Ovary (tissue), 9 donors: ENCODE results near the gene TMEM126B. TPM values are rescaled to one million over a fixed set of nuclear protein-coding genes. Genes with fewer than 3 reads are reported as not detected.

Experiments
- DNase-seq, 5 donors: peaks; one replicate each; pipeline ENCODE4 v3.0.0-alpha.2; 2019 to 2020
- H3K27ac ChIP-seq, 2 donors: fragments of 200-600 bp; one replicate each; pipeline versions ENCODE4 v1.5.1 to v1.8.0; 2019 to 2022
- H3K27me3 ChIP-seq: fragments of 200-600 bp; one replicate; pipeline ENCODE4 v1.8.0; 2022
- H3K36me3 ChIP-seq: fragments of 200-600 bp; sonication (generic); one replicate; pipeline ENCODE4 v1.5.1; 2019
- H3K4me1 ChIP-seq: one replicate; pipeline ENCODE4 v1.8.1; 2013; ENCODE audit warnings: mild to moderate bottlenecking, moderate library complexity; ENCODE audit not compliant: insufficient read depth
- H3K4me3 ChIP-seq: fragments of 200-600 bp; sonication (generic); one replicate; pipeline ENCODE4 v1.5.1; 2017
- H3K9me3 ChIP-seq, 2 donors: fragments of 200-600 bp in 1 of 2; sonication (generic) in 1 of 2; one replicate each; pipeline versions ENCODE4 v1.5.1 to v1.8.1; 2013 to 2019; ENCODE audit warnings: mild to moderate bottlenecking in 1 of 2, moderate library complexity in 1 of 2
- EP300 ChIP-seq: sonication (generic); formaldehyde crosslinking; IDR thresholded peaks from one replicate; pipeline ENCODE4 v1.6.1; 2017; ENCODE audit warnings: antibody characterized with exemption
- POLR2A ChIP-seq: fragments of 450-650 bp; IDR thresholded peaks from one replicate; pipeline ENCODE4 v1.6.1; 2017; ENCODE audit warnings: antibody characterized with exemption, mild to moderate bottlenecking, moderate library complexity
- WGBS, 3 donors: extraction: QIAGEN DNeasy Blood & Tissue Kit in 1 of 3; methylation state at CpG; one replicate each; pipeline versions ENCODE4 v1.1.5 to v1.1.7; 2013 to 2017; 5-methylcytosine and 5-hydroxymethylcytosine counted together
- intact Hi-C, 4 donors: fragments of 100-400 bp; cut with DNase I; formaldehyde crosslinking; loops; one replicate each; pipeline versions ENCODE4 v1.11.0 to v1.15.1; 2022 to 2023
- polyA plus RNA-seq, 2 donors: library from polyadenylated mRNA; stranded (reverse); fragments of 200-250 nt in 1 of 2; fragments of 350-450 nt in 1 of 2; fragmentation: Illumina TruSeq in 1 of 2; extraction: RNeasy Lipid Tissue Mini Kit (QIAGEN cat#74804) in 1 of 2; gene quantifications; one replicate each; pipeline ENCODE4 v1.2.3, GENCODE V29; 2013 to 2014
- total RNA-seq, 7 donors: library from RNA; depleted of rRNA in 2 of 7; stranded (reverse); fragments of >200 nt in 2 of 7; fragmentation: NEBNext Ultra II Directional in 3 of 7; extraction: Animal tissue kit (Norgen Biotek cat#: 25700) in 3 of 7; gene quantifications; one replicate each; pipeline versions ENCODE4 v1.1.0 to v1.2.4, GENCODE V29; 2016 to 2023
- TF ChIP-seq, protein P1 (sequence below), 3 donors: fragments of 450-650 bp in 2 of 3; fragments of 200-600 bp in 1 of 3; IDR thresholded peaks; one replicate each; pipeline versions ENCODE4 v1.5.1 to v1.8.0; 2016 to 2022; ENCODE audit warnings: antibody characterized with exemption in 3 of 3, mild to moderate bottlenecking in 1 of 3
- donor health status: DM: no; HTN: no; CAD: no; lungs with moderate emphysema.
- donor health status: DM: no; HTN: no; CAD: no.
- donor health status: Bipolar disorder and iron deficiency.
- donor health status: DM: yes; HTN: yes; CAD: no.
- donor health status: DM: no; HTN: no; CAD: no.
- donor health status: DM: yes; HTN: yes; CAD: no.

TMEM126B gene
- total and polyA plus RNA-seq, 9 donors: 29.5 to 54.0 (median 42.8) TPM

DNA sequence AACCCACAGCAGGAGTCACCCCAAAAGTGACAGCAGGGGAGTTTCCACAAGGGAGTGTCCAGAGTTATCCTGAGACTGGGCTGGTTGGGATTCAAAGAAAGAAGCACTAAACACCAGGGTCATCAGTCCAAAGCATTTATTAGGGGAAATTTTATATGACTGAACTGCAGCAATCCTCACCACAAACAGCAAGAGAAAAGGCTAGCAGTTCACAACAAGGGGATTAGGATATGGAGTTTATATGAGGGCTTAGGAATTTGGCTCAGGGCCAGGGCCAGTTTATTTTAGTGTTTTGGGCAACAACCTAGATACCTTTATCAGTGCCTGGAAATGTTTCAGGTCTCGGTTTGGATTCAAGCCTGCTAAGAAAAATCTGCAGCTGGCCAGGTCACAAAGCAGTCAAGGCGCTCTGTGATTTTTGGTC lies 14.8 kb downstream of the TMEM126B start:
- no peak overlapping the region for H3K4me3 ChIP-seq
- H3K4me1 ChIP-seq: no peaks in the 10 kb centered on the region
- intact Hi-C loops: no loop called here
- DNase-seq: peak in 4 of 5 donors; percentile 22 to 56 (median 34)
- TF ChIP-seq, protein P1, sequence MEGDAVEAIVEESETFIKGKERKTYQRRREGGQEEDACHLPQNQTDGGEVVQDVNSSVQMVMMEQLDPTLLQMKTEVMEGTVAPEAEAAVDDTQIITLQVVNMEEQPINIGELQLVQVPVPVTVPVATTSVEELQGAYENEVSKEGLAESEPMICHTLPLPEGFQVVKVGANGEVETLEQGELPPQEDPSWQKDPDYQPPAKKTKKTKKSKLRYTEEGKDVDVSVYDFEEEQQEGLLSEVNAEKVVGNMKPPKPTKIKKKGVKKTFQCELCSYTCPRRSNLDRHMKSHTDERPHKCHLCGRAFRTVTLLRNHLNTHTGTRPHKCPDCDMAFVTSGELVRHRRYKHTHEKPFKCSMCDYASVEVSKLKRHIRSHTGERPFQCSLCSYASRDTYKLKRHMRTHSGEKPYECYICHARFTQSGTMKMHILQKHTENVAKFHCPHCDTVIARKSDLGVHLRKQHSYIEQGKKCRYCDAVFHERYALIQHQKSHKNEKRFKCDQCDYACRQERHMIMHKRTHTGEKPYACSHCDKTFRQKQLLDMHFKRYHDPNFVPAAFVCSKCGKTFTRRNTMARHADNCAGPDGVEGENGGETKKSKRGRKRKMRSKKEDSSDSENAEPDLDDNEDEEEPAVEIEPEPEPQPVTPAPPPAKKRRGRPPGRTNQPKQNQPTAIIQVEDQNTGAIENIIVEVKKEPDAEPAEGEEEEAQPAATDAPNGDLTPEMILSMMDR (IDR thresholded peaks at IDR 0.05): no peak
- TF ChIP-seq EP300 (no peak), POLR2A (no peak)
- H3K36me3 ChIP-seq: no peaks in the 10 kb centered on the region
- no peaks in the 10 kb centered on the region for H3K9me3 ChIP-seq
- no peaks in the 10 kb centered on the region for H3K27me3 ChIP-seq
- 8 to 9% (median 8%) methylated on average over 2 of the region's 2 CpGs for WGBS, 3 donors
- H3K27ac ChIP-seq: no peak overlapping the region

DNA sequence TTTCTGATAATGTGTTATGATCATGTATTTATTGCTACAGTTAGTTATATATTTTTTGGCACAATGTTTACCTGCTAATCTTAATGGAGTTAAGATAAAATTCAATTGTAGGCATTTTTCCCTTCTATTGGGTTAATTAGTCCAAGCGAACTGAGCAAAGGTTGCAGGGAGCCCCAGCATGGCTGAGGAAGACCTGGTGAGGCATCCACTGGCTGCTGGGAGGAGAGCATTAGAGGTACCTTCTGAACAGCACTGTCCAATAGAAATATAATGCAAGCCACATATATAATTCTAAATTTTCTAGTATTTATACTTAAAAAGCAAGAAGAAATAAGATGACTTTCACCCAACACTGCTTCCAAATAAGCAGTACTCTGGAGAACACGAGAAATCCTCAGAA lies 18.7 kb downstream of the TMEM126B start:
- H3K27me3 ChIP-seq: no peaks in the 10 kb centered on the region
- DNase-seq: no peak
- 16 to 22% (median 22%) methylated on average over 2 of the region's 2 CpGs for WGBS, 3 donors
- H3K27ac ChIP-seq: peak overlapping the region in 1 of 2 donors; percentile 66
- no peaks in the 10 kb centered on the region for H3K9me3 ChIP-seq
- no peaks in the 10 kb centered on the region for H3K36me3 ChIP-seq
- peak overlapping the region; percentile 64 for H3K4me3 ChIP-seq
- TF ChIP-seq EP300 (no peak), POLR2A (no peak)
- TF ChIP-seq, protein P1 (IDR thresholded peaks at IDR 0.05): no peak
- H3K4me1 ChIP-seq: peaks cover 1% of the 10 kb centered on the region
- intact Hi-C loops: no loop called here

DNA sequence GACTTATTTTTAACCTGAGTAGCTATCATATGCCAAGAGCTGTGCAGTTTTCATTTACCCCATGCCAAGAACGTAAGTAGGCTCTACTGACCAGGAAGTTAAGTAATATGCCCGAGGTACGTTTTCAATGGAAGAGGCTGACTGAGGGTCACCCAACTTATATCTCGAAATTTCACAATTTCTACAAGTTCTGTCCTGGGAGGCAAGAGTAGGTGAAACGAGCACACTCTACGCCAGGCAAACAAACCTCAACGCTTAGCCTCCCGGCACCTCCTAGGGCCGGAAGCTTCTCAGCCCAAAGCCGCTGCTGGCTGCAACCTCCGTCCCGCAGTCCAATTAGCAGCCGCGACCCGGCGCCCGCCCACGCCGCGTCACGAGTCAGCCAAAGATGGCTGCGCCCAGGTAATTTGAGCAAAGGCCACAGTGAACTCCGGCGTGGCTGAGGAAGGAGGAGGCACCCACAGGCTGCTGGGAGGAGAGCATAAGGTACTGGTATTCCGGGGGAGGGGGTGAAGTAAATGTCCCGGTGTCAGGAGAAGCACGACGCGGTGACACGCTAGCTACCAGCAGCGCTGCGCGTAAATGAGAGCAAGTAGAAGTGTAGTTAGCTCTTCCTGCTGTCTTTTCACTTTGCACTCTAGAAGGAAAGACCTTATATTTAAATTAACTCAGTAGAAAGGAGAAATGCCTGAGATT lies 19.4 kb downstream of the TMEM126B start, which contains the start of gene TMEM126A:
TMEM126A (plus strand) TSS at position 364 of the 696 bp plus-strand sequence. CDS start 2,289 bp downstream, outside the sequence.
- WGBS, 3 donors: 0% methylated on average over 33 of the region's 33 CpGs
- intact Hi-C loops: no loop called here
- Histone ChIP-seq H3K27me3 (no peaks in the 10 kb centered on the region), H3K4me1 (peaks cover 1% of the 10 kb centered on the region), H3K36me3 (no peaks in the 10 kb centered on the region), H3K27ac (peak within 1 kb of the TSS; percentile 66 to 80), H3K4me3 (peak within 1 kb of the TSS; percentile 64), H3K9me3 (no peaks in the 10 kb centered on the region)
- TF ChIP-seq, protein P1 (IDR thresholded peaks at IDR 0.05): no peak
- peak; percentile 63 for TF ChIP-seq POLR2A
- DNase-seq: peak; percentile 82 to 91 (median 88)

DNA sequence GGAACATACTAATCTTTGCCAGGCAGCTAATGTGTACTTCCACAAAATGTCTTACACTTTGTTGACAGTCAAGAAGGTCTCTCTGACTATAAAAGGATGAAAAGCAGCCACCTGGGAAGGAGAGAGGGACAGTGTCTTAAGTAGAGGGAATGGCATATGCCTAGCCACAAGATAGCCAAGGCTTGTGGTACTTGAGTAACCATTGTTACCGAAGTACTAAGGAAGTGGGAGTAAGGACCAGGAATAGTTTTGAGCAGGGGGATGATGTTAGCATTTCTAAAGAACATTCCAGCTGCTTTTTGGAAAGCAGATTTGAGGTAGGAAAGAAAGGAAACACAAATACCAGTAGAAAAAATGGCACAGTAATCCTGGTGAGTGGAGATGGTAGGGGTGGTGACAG lies 22.7 kb downstream of the TMEM126B start:
- intact Hi-C loops: no loop called here
- no peaks in the 10 kb centered on the region for H3K9me3 ChIP-seq
- H3K27me3 ChIP-seq: no peaks in the 10 kb centered on the region
- H3K4me1 ChIP-seq: peaks cover 1% of the 10 kb centered on the region
- no peak overlapping the region for H3K4me3 ChIP-seq
- WGBS, 3 donors: 18 to 50% (median 39%) methylated on average over 1 of the region's 1 CpG
- TF ChIP-seq EP300 (no peak), POLR2A (no peak)
- TF ChIP-seq, protein P1 (IDR thresholded peaks at IDR 0.05): no peak
- no peaks in the 10 kb centered on the region for H3K36me3 ChIP-seq
- no peak for DNase-seq
- no peak overlapping the region for H3K27ac ChIP-seq
